CD4-positive, alpha-beta T cell (primary cell): ENCODE measurements around the gene FGFRL1. TPM values are rescaled to one million over a fixed set of nuclear protein-coding genes. Genes with fewer than 3 reads are reported as not detected.

Source experiments
- ATAC-seq: fragments of 200-7000 bp; cut with Tn5 transposase; one replicate; pipeline ENCODE4 v1.10.0; 2022; ENCODE audit warnings: mild to moderate bottlenecking; ENCODE audit not compliant: poor library complexity
- CTCF ChIA-PET: fragments of 350-600 bp; sonication (Branson Sonifier 250); formaldehyde crosslinking; loops from one replicate; lab custom pipeline; 2021; ENCODE audit warnings: antibody characterized with exemption, inconsistent platforms; lab: Charles Lee
- POLR2A ChIA-PET: fragments of 350-600 bp; sonication (Branson Sonifier 250); formaldehyde crosslinking; loops from one replicate; lab custom pipeline; 2021; ENCODE audit warnings: antibody characterized with exemption, inconsistent platforms; lab: Charles Lee
- DNase-seq, 14 experiments: peaks; one replicate each; pipeline ENCODE4 v3.0.0-alpha.2; 2013 to 2020; ENCODE audit warnings: mixed read lengths in 2 of 14
- H3K27ac ChIP-seq, 2 donors: one replicate each; pipeline versions ENCODE4 v1.5.1 to v1.7.0; 2013; ENCODE audit warnings: low read length in 2 of 2, low read depth in 1 of 2, mild to moderate bottlenecking in 1 of 2
- H3K27me3 ChIP-seq, 2 experiments: 1 replicate in 1 of 2; 2 replicates in 1 of 2; pipeline versions ENCODE4 v1.6.1 to v1.7.0; 2013; ENCODE audit warnings: low read length in 2 of 2, control low read depth in 1 of 2, mild to moderate bottlenecking in 1 of 2, moderate library complexity in 1 of 2; ENCODE audit not compliant: insufficient read depth in 2 of 2, control insufficient read depth in 1 of 2
- H3K36me3 ChIP-seq: one replicate; pipeline ENCODE4 v1.6.1; 2013; ENCODE audit warnings: low read length, control low read depth; ENCODE audit not compliant: insufficient read depth
- H3K4me1 ChIP-seq: one replicate; pipeline ENCODE4 v1.6.1; 2013; ENCODE audit warnings: low read length, control low read depth; ENCODE audit not compliant: insufficient read depth
- H3K4me3 ChIP-seq: one replicate; pipeline ENCODE4 v1.5.1; 2013; ENCODE audit warnings: mild to moderate bottlenecking, low read length, moderate library complexity
- H3K9me3 ChIP-seq, 2 experiments: 1 replicate in 1 of 2; 2 replicates in 1 of 2; pipeline versions ENCODE4 v1.6.1 to v1.7.0; 2013; ENCODE audit warnings: low read length in 2 of 2, mild to moderate bottlenecking in 2 of 2, control low read depth in 1 of 2, moderate library complexity in 1 of 2; ENCODE audit not compliant: control insufficient read depth in 1 of 2, insufficient read depth in 1 of 2
- H3K27ac Mint-ChIP-seq: one replicate; pipeline ENCODE4 v1.8.0; 2020; ENCODE audit warnings: mixed read lengths
- H3K27me3 Mint-ChIP-seq: one replicate; pipeline ENCODE4 v1.8.0; 2021; ENCODE audit warnings: mixed read lengths
- H3K36me3 Mint-ChIP-seq: one replicate; pipeline ENCODE4 v1.8.0; 2021; ENCODE audit warnings: low read depth, mixed read lengths
- H3K4me1 Mint-ChIP-seq: one replicate; pipeline ENCODE4 v1.8.0; 2021; ENCODE audit warnings: low read depth, mixed read lengths
- H3K4me3 Mint-ChIP-seq: one replicate; pipeline ENCODE4 v1.8.0; 2020; ENCODE audit warnings: mild to moderate bottlenecking, mixed read lengths
- H3K9me3 Mint-ChIP-seq: one replicate; pipeline ENCODE4 v1.8.0; 2020; ENCODE audit warnings: mixed read lengths
- intact Hi-C, 2 experiments: fragments of 100-400 bp; cut with DNase I in 1 of 2; cut with micrococcal nuclease in 1 of 2; formaldehyde crosslinking; loops; one replicate each; pipeline versions ENCODE4 v1.15.1 to v1.9.0; 2023 to 2025; cut with DNase I, micrococcal nuclease
- total RNA-seq, 174 experiments: library from RNA in 2 of 174; stranded (reverse) in 2 of 174; gene quantifications; one replicate each; pipeline ENCODE4 v1.2.3 and lab custom pipeline; 2021 to 2026
- TF ChIP-seq, protein P1 (sequence below): fragments of 200-600 bp; IDR thresholded peaks from one replicate; pipeline ENCODE4 v1.8.0; 2022; ENCODE audit warnings: antibody characterized with exemption, mild to moderate bottlenecking

The FGFRL1 gene
- total RNA-seq, 2 experiments from 2014 or later = 21.8 to 25.0 TPM

DNA sequence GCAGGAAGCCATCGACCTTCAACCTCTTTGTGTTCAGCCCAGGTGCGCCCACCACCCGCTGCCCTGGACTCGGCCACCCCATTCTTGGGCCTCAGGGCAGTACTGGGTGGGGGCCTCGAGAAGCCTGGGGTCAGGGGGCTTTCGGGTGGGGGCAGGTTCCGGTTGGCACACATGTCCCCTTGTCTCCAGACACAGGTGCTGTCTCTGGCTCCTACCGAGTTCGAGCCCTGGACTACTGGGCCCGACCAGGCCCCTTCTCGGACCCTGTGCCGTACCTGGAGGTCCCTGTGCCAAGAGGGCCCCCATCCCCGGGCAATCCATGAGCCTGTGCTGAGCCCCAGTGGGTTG, 7.4 kb upstream of the FGFRL1 start:
- POLR2A ChIA-PET = no interaction called here
- TF ChIP-seq, protein P1, sequence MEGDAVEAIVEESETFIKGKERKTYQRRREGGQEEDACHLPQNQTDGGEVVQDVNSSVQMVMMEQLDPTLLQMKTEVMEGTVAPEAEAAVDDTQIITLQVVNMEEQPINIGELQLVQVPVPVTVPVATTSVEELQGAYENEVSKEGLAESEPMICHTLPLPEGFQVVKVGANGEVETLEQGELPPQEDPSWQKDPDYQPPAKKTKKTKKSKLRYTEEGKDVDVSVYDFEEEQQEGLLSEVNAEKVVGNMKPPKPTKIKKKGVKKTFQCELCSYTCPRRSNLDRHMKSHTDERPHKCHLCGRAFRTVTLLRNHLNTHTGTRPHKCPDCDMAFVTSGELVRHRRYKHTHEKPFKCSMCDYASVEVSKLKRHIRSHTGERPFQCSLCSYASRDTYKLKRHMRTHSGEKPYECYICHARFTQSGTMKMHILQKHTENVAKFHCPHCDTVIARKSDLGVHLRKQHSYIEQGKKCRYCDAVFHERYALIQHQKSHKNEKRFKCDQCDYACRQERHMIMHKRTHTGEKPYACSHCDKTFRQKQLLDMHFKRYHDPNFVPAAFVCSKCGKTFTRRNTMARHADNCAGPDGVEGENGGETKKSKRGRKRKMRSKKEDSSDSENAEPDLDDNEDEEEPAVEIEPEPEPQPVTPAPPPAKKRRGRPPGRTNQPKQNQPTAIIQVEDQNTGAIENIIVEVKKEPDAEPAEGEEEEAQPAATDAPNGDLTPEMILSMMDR = no peak
- H3K27ac Mint-ChIP-seq = no peak overlapping the region
- Histone ChIP-seq H3K36me3 (no peaks in the 10 kb centered on the region), H3K27me3 (peaks cover 57 to 77% of the 10 kb centered on the region in 2 experiments), H3K4me3 (no peak overlapping the region), H3K27ac (no peak overlapping the region), H3K4me1 (peaks cover 26% of the 10 kb centered on the region), H3K9me3 (peaks cover 0 to 19% of the 10 kb centered on the region in 2 experiments)
- CTCF ChIA-PET = no interaction called here
- H3K4me3 Mint-ChIP-seq = no peak overlapping the region
- no peak for DNase-seq
- intact Hi-C loops = no loop called here
- H3K36me3 Mint-ChIP-seq = no peaks in the 10 kb centered on the region
- ATAC-seq = no peak
- H3K4me1 Mint-ChIP-seq = peaks cover 9% of the 10 kb centered on the region
- peaks cover 58% of the 10 kb centered on the region for H3K27me3 Mint-ChIP-seq
- no peaks in the 10 kb centered on the region for H3K9me3 Mint-ChIP-seq

DNA sequence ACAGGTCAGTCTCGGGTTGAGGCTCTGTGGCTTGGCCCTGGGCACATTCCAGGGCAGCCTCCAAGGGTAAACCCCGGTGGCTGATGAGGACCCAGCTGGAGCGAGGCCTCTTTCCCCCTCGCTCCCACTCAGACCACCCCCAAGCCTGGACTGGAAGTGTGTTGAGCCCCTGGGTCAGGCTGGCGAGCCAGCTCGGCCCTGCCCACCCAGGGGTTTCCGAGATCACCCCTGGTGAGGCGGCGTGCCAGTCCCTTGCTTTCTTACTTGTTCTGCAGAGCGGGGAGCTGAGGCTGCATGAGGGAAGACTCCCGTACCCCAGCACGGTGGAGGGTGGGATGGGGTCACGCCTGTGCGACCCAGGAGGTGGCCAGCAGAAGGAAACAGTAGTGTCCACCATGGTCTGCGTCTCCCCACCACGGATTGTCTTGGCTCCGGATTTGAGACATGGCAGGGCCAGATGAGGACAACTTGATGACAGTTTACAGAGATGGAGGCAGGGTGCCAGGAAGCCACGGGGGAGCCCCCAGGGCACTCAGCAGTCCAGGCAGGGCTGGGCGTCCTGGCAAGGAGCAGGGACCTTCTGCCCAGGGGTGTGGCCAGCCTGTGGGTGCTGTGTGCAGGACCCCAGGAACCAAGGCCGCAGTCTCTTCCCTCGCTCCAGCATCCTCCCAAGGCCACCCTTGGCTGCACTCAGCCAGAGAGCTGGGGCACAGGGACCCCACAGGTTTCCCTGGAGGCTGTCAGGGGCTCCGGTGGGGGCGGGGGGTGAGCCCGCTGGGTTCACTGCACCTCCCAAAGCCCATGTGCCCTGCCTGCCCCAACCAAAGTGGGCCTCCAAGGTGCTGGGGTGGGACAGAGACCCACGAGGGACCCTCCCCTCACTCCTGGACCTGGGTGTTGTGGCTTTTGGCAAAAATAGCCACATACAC, 6.6 kb upstream of the FGFRL1 start:
- Mint-ChIP-seq H3K4me1 (peaks cover 6% of the 10 kb centered on the region), H3K27ac (no peak overlapping the region), H3K4me3 (no peak overlapping the region), H3K36me3 (no peaks in the 10 kb centered on the region), H3K9me3 (no peaks in the 10 kb centered on the region), H3K27me3 (peaks cover 56% of the 10 kb centered on the region)
- peaks cover 0 to 19% of the 10 kb centered on the region in 2 experiments for H3K9me3 ChIP-seq
- H3K27me3 ChIP-seq = peaks cover 52 to 73% of the 10 kb centered on the region in 2 experiments
- no peak overlapping the region for H3K27ac ChIP-seq
- TF ChIP-seq, protein P1 = no peak
- intact Hi-C loops = no loop called here
- ChIA-PET POLR2A (no interaction called here), CTCF (no interaction called here)
- peaks cover 26% of the 10 kb centered on the region for H3K4me1 ChIP-seq
- no peaks in the 10 kb centered on the region for H3K36me3 ChIP-seq
- ATAC-seq (no peak), DNase-seq (no peak)
- no peak overlapping the region for H3K4me3 ChIP-seq

DNA sequence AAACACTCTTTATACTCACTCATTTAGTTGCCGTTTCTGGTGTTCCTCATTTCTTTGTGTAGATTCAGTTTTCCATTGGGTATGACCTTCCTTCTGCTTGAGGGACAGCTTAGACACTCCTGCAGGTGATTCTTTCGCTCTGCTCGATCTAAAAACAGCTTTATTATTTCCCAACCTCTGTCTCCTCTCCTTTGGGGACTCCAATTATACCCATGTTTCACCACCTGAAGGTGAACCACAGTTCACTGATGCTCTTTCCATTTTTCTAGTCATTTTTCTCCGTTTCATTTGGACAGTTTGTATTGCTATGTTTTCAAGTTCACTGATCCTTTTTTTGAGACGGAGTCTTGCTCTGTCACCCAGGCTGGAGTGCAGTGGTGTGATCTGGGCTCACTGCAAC, 4.6 kb upstream of the FGFRL1 start:
- CTCF ChIA-PET = interaction anchor here (1.3 kb wide), 1 partner anchor 9 kb away, joined by 3 read pairs; no protein-coding TSS in a partner anchor
- no peaks in the 10 kb centered on the region for H3K9me3 Mint-ChIP-seq
- no peak overlapping the region for H3K4me3 ChIP-seq
- H3K27ac Mint-ChIP-seq = no peak overlapping the region
- ATAC-seq = no peak
- H3K36me3 ChIP-seq = no peaks in the 10 kb centered on the region
- DNase-seq = no peak
- H3K4me1 Mint-ChIP-seq = peaks cover 14% of the 10 kb centered on the region
- H3K27me3 ChIP-seq = peaks cover 34 to 54% of the 10 kb centered on the region in 2 experiments
- no peak overlapping the region for H3K4me3 Mint-ChIP-seq
- POLR2A ChIA-PET = no interaction called here
- no peak overlapping the region for H3K27ac ChIP-seq
- peaks cover 57% of the 10 kb centered on the region for H3K27me3 Mint-ChIP-seq
- TF ChIP-seq, protein P1 = no peak
- intact Hi-C loops = loop anchor here in 1 of 2 experiments (1.0 kb wide), 1 partner anchor 37 kb away; no protein-coding TSS in a partner anchor
- H3K36me3 Mint-ChIP-seq = peaks cover 5% of the 10 kb centered on the region
- peaks cover 0 to 19% of the 10 kb centered on the region in 2 experiments for H3K9me3 ChIP-seq
- peaks cover 37% of the 10 kb centered on the region for H3K4me1 ChIP-seq
